Measurements from ENCODE around the gene IL10RB.

- no peak for TF ChIP-seq ZFP82 (CRISPR knock-in tag; IDR thresholded peaks at IDR 0.05; ENCODE audit: borderline replicate concordance)
- no peak for TF ChIP-seq ZNF720 (CRISPR knock-in tag; IDR thresholded peaks at IDR 0.05)
- TF ChIP-seq YY1 (IDR thresholded peaks at IDR 0.05; ENCODE audit: insufficient read depth, insufficient replicate concordance, low read depth, low read length): no peak
- no peak for TF ChIP-seq HINFP (CRISPR knock-in tag; IDR thresholded peaks at IDR 0.05; ENCODE audit: low read depth)
- TF ChIP-seq ZNF136 (CRISPR knock-in tag; IDR thresholded peaks at IDR 0.05; ENCODE audit: low read depth): no peak
- no peak for TF ChIP-seq JUND (CRISPR knock-in tag; IDR thresholded peaks at IDR 0.05)
- no peak for TF ChIP-seq ZBTB7A (CRISPR knock-in tag; IDR thresholded peaks at IDR 0.05)
- no peak for TF ChIP-seq CTCF (CRISPR knock-in tag; IDR thresholded peaks at IDR 0.05)
- no peak for TF ChIP-seq SP1 (IDR thresholded peaks at IDR 0.05)
- no peak for TF ChIP-seq SP1 (CRISPR knock-in tag; IDR thresholded peaks at IDR 0.05)
- TF ChIP-seq MAX (IDR thresholded peaks at IDR 0.05): no peak
- TF ChIP-seq ZNF740 (CRISPR knock-in tag; IDR thresholded peaks at IDR 0.05): no peak
- TF ChIP-seq PAXIP1 (CRISPR knock-in tag; conservative IDR thresholded peaks at IDR 0.05): no peak
- no peak for TF ChIP-seq EZH2 (conservative IDR thresholded peaks at IDR 0.05; ENCODE audit: low read depth, low read length)
These were observed 73.0 kb downstream of the IL10RB start for GRCh38 chr21:33339135-33339534.
